Measurements from ENCODE around the gene DDX51. TPM values are rescaled to one million over a fixed set of nuclear protein-coding genes. Genes with fewer than 3 reads are reported as not detected.
A peak's percentile ranks its signal among the peaks of the same experiment; 100 is the strongest.

DDX51 gene
- total and polyA plus RNA-seq, 2 donors (not counting 1 experiment from before 2014, with no cell fraction given), result 46.3 to 60.8 TPM

GRCh38 chr12:132139912-132140311 is 4.2 kb downstream of the DDX51 start:
- Mint-ChIP-seq H3K27me3 (no peaks in the 10 kb centered on the region), H3K4me1 (peaks cover 12% of the 10 kb centered on the region), H3K9me3 (ENCODE audit: insufficient read depth) (no peaks in the 10 kb centered on the region), H3K4me3 (peak overlapping the region; percentile 23), H3K27ac (no peak overlapping the region)
- no peak for ATAC-seq (ENCODE audit: low read depth)
- no peak overlapping the region for H3K27ac ChIP-seq (ENCODE audit: low read length in 2 of 2)
- intact Hi-C loops (cut with micrococcal nuclease), result no loop called here
- no peak overlapping the region for H3K4me2 ChIP-seq (replicated peaks; ENCODE audit: low read depth, low read length, poor library complexity, severe bottlenecking)
- H2AFZ ChIP-seq (ENCODE audit: insufficient read depth, low read depth, low read length, poor library complexity, severe bottlenecking), result no peak overlapping the region
- H3K9me3 ChIP-seq (ENCODE audit: control extremely low read depth in 1 of 3, control insufficient read depth in 2 of 3, insufficient read depth in 1 of 3, low read length in 2 of 3), result no peaks in the 10 kb centered on the region
- peaks cover 31% of the 10 kb centered on the region for H3K79me2 ChIP-seq (ENCODE audit: control insufficient read depth, insufficient read depth, low read length)
- CTCF ChIA-PET, result interaction anchor here (1.4 kb wide), 1 partner anchor 14 kb away, joined by 5 read pairs; no protein-coding TSS in a partner anchor
- no peaks in the 10 kb centered on the region for H3K27me3 ChIP-seq (replicated peaks in 1 of 4; ENCODE audit: control extremely low read depth in 1 of 4, control insufficient read depth in 3 of 4, insufficient read depth in 4 of 4, low read length in 3 of 4)
- H3K4me1 ChIP-seq (ENCODE audit: control insufficient read depth in 2 of 2, insufficient read depth in 2 of 2, low read length in 2 of 2), result peaks cover 9 to 14% of the 10 kb centered on the region in 2 donors
- no peak overlapping the region for H3K9ac ChIP-seq (ENCODE audit: low read length)
- peaks cover 23% of the 10 kb centered on the region for H4K20me1 ChIP-seq (ENCODE audit: control insufficient read depth, insufficient read depth, low read length, poor library complexity, severe bottlenecking)
- H3K4me3 ChIP-seq (ENCODE audit: control extremely low read depth in 1 of 5, extremely low read depth in 1 of 5, insufficient read depth in 1 of 5, low read depth in 2 of 5, low read length in 4 of 5), result no peak overlapping the region
- TF ChIP-seq CTCF (IDR thresholded peaks at IDR 0.05), result no peak
- no peak for TF ChIP-seq EZH2 (IDR thresholded peaks at IDR 0.05; ENCODE audit: borderline replicate concordance, insufficient read depth, low read depth, low read length, poor library complexity, severe bottlenecking)
- POLR2A ChIA-PET, result no interaction called here
- peaks cover 0 to 39% of the 10 kb centered on the region in 2 experiments for H3K36me3 ChIP-seq (replicated peaks in 1 of 2; ENCODE audit: control extremely low read depth in 1 of 2, control insufficient read depth in 1 of 2, extremely low read depth in 1 of 2, insufficient read depth in 2 of 2, low read length in 1 of 2)
- WGBS (ENCODE audit: insufficient coverage), result over 99% methylated on average over 26 of the region's 27 CpGs
- no peak for DNase-seq

DNA sequence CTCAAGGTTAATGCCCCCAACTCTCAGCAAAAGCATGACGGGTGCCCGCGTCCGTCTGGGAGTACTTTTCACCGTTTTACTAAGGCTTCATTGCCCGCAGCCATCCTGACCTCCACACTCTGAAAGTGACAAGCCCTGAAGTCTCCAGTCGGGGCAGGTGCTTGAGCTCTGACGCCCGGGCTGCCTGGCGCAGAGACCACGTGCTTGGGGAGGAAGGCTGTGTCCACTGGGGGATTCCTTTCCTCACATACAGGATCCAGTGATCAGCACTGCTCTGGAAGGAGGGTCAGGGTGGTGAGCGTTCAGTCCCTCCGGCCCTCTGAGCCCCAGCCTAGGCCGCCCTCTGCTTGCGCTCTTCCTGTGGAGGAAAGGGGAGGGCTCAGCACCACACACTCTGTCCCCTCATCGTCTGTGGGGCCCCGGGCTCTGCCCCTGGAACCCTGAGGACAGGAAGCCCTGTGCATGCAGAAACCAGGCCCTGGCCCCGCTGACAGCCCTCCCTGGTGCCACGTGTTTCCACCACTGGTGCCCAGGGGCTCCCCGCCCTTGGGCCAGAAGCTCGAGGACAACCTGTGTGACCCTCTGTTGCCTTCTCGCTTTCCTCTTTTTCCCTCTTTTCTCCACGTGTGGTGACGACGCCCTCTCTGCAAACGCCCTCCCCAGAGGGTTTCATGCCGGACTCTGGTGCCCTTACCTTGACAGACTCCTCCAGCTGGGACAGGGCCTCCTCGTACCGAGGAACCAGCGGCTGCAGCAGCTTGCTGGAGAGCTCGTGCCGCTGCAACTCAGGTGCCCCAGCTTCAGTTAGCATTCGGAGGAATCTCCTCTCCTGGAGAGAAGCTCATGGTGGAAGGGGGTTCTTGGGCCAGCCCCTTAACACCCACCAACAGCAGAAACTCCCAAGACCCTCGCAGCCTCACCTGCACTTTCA is 4.9 kb downstream of the DDX51 start:
- CTCF ChIA-PET, result interaction anchor here (1.4 kb wide), 1 partner anchor 15 kb away, joined by 5 read pairs; no protein-coding TSS in a partner anchor
- Histone ChIP-seq H3K79me2 (ENCODE audit: control insufficient read depth, insufficient read depth, low read length) (peaks cover 24% of the 10 kb centered on the region), H3K4me2 (replicated peaks; ENCODE audit: low read depth, low read length, poor library complexity, severe bottlenecking) (no peak overlapping the region), H3K4me1 (ENCODE audit: control insufficient read depth in 2 of 2, insufficient read depth in 2 of 2, low read length in 2 of 2) (peaks cover 9 to 11% of the 10 kb centered on the region in 2 donors), H4K20me1 (ENCODE audit: control insufficient read depth, insufficient read depth, low read length, poor library complexity, severe bottlenecking) (peaks cover 23% of the 10 kb centered on the region), H3K4me3 (ENCODE audit: control extremely low read depth in 1 of 5, extremely low read depth in 1 of 5, insufficient read depth in 1 of 5, low read depth in 2 of 5, low read length in 4 of 5) (no peak overlapping the region), H3K36me3 (replicated peaks in 1 of 2; ENCODE audit: control extremely low read depth in 1 of 2, control insufficient read depth in 1 of 2, extremely low read depth in 1 of 2, insufficient read depth in 2 of 2, low read length in 1 of 2) (peaks cover 0 to 39% of the 10 kb centered on the region in 2 experiments), H3K27ac (ENCODE audit: low read length in 2 of 2) (no peak overlapping the region), H3K9ac (ENCODE audit: low read length) (no peak overlapping the region), H2AFZ (ENCODE audit: insufficient read depth, low read depth, low read length, poor library complexity, severe bottlenecking) (no peak overlapping the region), H3K27me3 (replicated peaks in 1 of 4; ENCODE audit: control extremely low read depth in 1 of 4, control insufficient read depth in 3 of 4, insufficient read depth in 4 of 4, low read length in 3 of 4) (no peaks in the 10 kb centered on the region), H3K9me3 (ENCODE audit: control extremely low read depth in 1 of 3, control insufficient read depth in 2 of 3, insufficient read depth in 1 of 3, low read length in 2 of 3) (no peaks in the 10 kb centered on the region)
- no peaks in the 10 kb centered on the region for H3K9me3 Mint-ChIP-seq (ENCODE audit: insufficient read depth)
- intact Hi-C loops (cut with micrococcal nuclease), result no loop called here
- no peaks in the 10 kb centered on the region for H3K27me3 Mint-ChIP-seq
- DNase-seq, result no peak
- TF ChIP-seq EZH2 (IDR thresholded peaks at IDR 0.05; ENCODE audit: borderline replicate concordance, insufficient read depth, low read depth, low read length, poor library complexity, severe bottlenecking), result no peak
- TF ChIP-seq CTCF (IDR thresholded peaks at IDR 0.05), result no peak
- ATAC-seq (ENCODE audit: low read depth), result no peak
- WGBS (ENCODE audit: insufficient coverage), result 93% methylated on average over 24 of the region's 34 CpGs
- H3K4me1 Mint-ChIP-seq, result peaks cover 8% of the 10 kb centered on the region
- peak overlapping the region; percentile 23 for H3K4me3 Mint-ChIP-seq
- POLR2A ChIA-PET, result no interaction called here
- H3K27ac Mint-ChIP-seq, result no peak overlapping the region

Measured in B cell (primary cell).